GM19193 (cell line): Measurements from ENCODE around the gene SENP2.

Source experiments
- POLR2A ChIP-seq: IDR thresholded peaks from 4 replicates; pipeline ENCODE4 v1.6.1; 2011; ENCODE audit not compliant: insufficient read depth, insufficient read length; ENCODE audit errors: extremely low read depth

SENP2 gene

GRCh38 chr3:185655426-185656320 is 69.6 kb downstream of the SENP2 start:
- no peak for TF ChIP-seq POLR2A

GRCh38 chr3:185656321-185656840 is 70.3 kb downstream of the SENP2 start:
- TF ChIP-seq POLR2A, result no peak

- no peak for TF ChIP-seq POLR2A
Observed at GRCh38 chr3:185657211-185657610, 71.1 kb downstream of the SENP2 start.

GRCh38 chr3:185657691-185658503 is 71.8 kb downstream of the SENP2 start:
- no peak for TF ChIP-seq POLR2A

GRCh38 chr3:185658504-185658912 is 72.4 kb downstream of the SENP2 start:
- no peak for TF ChIP-seq POLR2A

- TF ChIP-seq POLR2A, result no peak
Observed at GRCh38 chr3:185658943-185659342, 72.8 kb downstream of the SENP2 start.

GRCh38 chr3:185659942-185660921 is 74.1 kb downstream of the SENP2 start:
- TF ChIP-seq POLR2A, result no peak

- no peak for TF ChIP-seq POLR2A
Observed at GRCh38 chr3:185661772-185662171, 75.7 kb downstream of the SENP2 start.

- TF ChIP-seq POLR2A, result no peak
Observed at GRCh38 chr3:185663929-185664328, 77.8 kb downstream of the SENP2 start.

- TF ChIP-seq POLR2A, result no peak
Observed at GRCh38 chr3:185667574-185667973, 81.5 kb downstream of the SENP2 start.

GRCh38 chr3:185677146-185677829 is 91.2 kb downstream of the SENP2 start:
- TF ChIP-seq POLR2A, result no peak

- no peak for TF ChIP-seq POLR2A
Observed at GRCh38 chr3:185678027-185678426, 91.9 kb downstream of the SENP2 start.

- TF ChIP-seq POLR2A, result no peak
Observed at GRCh38 chr3:185680231-185680630, 94.1 kb downstream of the SENP2 start.
